Measurements from ENCODE around the gene MAGEB4.
"Not testable (repeated sequence)": the region's sequence is repeated elsewhere in the genome, so short reads cannot be mapped to it uniquely, and the experiment has no call there.

MAGEB4 gene, protein sequence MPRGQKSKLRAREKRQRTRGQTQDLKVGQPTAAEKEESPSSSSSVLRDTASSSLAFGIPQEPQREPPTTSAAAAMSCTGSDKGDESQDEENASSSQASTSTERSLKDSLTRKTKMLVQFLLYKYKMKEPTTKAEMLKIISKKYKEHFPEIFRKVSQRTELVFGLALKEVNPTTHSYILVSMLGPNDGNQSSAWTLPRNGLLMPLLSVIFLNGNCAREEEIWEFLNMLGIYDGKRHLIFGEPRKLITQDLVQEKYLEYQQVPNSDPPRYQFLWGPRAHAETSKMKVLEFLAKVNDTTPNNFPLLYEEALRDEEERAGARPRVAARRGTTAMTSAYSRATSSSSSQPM

DNA sequence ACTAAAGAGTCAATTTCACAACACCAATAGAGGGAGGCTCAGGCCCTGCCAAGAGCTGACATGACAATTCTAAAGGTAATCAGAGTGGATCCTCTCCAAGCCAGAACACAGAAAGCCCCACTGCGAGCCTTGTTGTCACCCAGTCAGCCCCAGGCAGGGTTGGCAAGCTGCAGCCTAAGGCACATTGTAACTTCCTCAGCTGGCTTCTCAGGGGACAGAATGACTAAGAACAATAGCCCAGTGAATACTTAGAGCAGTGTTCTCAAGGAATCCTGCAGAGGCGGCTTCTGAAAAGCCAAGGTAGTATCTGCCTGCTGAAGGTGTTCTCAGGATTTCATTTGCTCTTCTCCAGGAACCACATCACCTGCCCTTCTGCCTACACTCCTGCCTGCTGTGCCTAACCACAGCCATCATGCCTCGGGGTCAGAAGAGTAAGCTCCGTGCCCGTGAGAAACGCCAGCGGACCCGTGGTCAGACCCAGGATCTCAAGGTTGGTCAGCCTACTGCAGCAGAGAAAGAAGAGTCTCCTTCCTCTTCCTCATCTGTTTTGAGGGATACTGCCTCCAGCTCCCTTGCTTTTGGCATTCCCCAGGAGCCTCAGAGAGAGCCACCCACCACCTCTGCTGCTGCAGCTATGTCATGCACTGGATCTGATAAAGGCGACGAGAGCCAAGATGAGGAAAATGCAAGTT is at the start of gene MAGEB4:
Gene MAGEB4, plus strand, starts transcription at position 277 of the 692 bp plus-strand sequence. Its CDS starts 136 bp downstream, at position 413.
- no peak for DNase-seq

DNA sequence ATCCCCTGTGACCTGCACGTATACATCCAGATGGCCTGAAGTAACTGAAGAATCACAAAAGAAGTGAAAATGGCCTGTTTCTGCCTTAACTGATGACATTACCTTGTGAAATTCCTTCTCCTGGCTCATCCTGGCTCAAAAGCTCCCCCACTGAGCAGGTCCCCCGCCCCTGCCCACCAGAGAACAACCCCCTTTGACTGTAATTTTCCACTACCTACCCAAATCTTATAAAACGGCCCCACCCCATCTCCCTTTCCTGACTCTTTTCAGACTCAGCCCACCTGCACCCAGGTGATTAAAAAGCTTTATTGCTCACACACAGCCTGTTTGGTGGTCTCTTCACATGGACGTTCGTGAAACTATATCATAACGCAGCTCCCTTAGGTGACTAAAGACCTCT is 47.9 kb upstream of the MAGEB4 start:
- DNase-seq, result not testable (repeated sequence)

DNA sequence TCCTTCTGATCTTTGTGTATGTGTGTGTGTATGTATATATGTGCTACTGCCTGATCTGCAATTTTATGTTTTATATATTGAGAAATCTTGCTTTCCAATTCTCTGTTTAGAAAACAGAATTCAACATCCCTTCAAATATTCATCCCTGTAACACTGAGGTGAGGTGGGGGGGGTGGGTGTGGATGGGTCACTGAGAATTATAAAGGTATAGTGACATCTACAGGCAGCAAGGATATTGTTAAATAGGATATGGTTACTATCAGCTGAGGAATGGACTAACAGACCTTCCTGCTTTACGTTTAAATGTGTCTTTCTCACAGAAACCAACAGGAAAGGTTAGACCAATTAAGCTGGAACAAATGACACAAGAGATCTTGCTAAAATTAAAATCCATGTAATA is 45.5 kb upstream of the MAGEB4 start:
- DNase-seq, result no peak

DNA sequence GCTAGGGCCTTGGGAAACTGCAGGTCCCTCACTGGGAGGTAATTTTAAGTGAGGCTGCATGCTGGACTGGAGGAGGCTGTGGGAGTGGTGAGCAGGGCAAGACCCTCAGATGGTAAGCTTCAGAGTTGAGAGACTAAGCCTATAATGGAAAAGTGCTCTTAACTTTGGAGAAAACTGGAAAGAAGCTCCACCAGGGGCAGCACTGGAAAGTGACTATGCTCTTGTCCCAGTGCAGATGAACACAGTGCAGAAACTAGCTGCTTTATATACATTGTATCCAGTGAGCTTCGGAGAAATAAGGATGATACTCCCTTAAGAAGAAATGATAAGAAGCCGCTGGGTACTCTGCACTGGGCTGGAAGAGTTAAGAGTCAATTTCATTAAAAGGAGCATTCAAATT is 29.6 kb upstream of the MAGEB4 start:
- DNase-seq, result no peak

DNA sequence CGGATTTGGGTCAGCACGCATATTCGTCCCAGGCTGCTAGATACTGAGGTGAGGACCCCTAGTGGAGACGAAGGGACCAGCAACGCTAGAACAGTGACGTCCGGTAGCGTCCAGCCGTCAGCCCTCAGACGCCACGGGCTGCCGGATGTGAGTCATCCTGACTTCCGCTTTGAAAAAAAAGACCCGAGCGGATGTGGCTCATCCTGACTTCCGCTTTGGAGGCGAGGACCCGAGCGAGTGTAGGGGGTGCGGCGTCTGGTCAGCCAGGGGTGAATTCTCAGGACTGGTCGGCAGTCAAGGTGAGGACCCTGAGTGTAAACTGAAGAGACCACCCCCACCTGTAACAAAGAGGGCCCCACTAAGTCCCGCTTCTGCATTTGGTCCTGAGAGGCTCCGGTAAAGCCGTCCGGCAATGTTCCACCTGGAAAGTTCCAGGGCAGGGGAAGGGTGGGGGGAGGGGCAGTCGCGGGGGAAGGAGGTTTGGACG is 26.4 kb upstream of the MAGEB4 start, which contains the start of gene MAGEB2:
Gene MAGEB2, plus strand, starts transcription at position 207 of the 487 bp plus-strand sequence. CDS start 3,018 bp downstream, outside the sequence.
- no peak for DNase-seq

DNA sequence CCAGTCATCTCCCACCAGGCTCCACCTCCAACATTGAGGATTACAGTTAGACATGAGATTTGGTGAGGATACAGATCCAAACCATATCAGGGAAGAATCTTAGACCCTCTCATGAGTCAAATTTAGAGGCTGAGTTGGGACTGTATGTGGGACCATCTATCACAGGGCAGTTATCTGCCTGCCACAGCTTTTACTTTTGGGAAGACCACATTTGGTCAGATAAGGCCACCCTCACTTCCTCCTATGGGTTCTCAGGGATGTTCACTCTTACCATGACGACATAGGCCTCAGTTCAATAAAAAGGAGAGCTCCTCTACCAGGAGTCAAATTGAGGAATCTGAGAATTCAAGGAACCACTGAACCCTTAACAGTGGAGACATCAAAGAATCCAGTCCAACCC is 24.3 kb upstream of the MAGEB4 start:
- no peak for DNase-seq

DNA sequence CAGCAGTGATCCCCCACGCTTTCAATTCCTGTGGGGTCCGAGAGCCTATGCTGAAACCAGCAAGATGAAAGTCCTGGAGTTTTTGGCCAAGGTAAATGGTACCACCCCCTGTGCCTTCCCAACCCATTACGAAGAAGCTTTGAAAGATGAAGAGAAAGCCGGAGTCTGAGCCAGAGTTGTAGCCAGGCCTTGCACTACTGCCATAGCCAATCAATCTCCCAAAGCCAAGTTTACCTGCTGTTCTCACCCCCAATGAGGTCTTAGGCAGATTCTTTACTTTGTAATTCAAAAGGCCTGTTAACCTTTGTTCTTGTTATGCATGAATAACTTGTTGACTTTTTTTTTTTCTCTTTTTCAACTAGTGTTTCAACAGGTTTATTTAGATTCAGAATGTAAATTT is 22.4 kb upstream of the MAGEB4 start:
- no peak for DNase-seq

DNA sequence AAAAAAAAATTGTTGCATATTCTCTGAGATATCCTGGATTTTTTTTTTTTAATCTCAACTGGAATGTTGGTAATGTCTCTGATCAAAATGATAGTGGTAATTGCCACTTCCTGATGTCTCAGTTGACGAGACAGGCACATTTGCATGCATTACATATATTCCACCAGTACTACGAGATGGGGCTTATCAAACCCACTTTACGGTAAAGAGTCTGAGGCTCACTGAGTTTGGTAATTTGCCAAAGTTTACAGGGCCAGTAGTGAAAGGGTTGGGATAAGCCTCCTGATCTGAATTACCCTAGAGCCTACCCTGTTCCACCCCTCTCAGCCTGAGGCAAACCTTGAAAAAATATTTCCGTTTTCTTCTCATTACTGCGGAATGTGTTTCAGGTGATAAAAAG is 21.1 kb upstream of the MAGEB4 start:
- DNase-seq, result no peak

DNA sequence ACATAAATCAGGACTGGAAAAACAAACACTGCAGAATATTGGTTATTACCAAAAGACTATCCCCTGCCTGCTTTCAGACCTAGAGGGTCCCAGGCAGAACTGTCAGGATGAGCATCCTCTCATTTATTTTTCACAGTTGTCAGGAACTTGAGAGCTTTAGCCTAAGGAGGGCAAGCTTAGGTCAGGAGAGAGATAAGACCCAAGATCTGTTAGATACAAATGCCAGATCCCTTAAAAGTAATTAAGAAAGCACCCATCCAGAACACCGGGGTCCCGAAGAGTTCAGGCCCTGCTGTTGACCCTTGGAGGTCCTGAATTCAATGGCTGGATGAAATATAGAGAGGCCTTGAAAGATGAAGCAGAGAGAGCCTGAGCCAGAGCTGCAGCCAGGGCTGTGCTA is 17.3 kb upstream of the MAGEB4 start:
- no peak for DNase-seq

DNA sequence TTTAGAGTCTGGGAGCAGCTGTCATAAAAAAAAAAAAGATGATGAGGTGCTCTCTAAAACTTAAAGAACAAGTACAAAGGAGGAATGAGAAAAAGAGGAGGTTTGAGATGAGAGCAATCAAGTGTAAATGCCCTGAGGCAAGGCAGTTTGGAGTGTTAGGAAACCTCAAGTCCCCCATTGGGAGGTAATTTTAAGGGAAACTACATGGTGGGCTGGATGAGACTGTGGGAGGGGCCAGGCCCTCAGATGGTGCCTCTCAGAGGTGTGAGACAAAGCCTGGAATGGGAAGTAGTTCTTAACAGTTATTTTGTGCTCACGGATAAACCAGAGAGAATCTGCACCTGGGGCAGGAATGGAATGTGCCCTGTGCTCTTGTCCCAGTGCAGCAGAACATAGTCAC is 13.3 kb upstream of the MAGEB4 start:
- DNase-seq, result no peak

DNA sequence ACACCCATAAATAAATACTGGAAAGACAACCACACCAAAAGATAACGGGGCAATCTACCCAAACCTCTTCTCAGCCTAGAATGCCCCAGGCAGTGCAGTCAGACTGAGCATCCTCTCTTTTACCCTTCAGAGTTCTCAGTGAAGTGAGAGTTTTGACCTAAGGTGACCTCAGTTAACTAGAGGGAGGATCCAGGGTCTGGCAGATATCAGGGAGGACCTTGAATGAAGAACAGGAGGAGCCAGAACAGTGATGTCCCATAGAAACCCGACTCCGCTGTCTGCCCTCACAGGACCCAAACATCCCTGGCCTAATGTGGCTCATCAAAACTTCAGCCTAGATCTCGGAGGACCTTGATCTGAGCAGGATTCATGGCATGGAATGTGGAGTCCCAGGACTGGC is 11.4 kb upstream of the MAGEB4 start, which contains the start of gene MAGEB3:
Gene MAGEB3, plus strand, starts transcription at position 263 of the 400 bp plus-strand sequence. CDS start 5,268 bp downstream, outside the sequence.
- no peak for DNase-seq

DNA sequence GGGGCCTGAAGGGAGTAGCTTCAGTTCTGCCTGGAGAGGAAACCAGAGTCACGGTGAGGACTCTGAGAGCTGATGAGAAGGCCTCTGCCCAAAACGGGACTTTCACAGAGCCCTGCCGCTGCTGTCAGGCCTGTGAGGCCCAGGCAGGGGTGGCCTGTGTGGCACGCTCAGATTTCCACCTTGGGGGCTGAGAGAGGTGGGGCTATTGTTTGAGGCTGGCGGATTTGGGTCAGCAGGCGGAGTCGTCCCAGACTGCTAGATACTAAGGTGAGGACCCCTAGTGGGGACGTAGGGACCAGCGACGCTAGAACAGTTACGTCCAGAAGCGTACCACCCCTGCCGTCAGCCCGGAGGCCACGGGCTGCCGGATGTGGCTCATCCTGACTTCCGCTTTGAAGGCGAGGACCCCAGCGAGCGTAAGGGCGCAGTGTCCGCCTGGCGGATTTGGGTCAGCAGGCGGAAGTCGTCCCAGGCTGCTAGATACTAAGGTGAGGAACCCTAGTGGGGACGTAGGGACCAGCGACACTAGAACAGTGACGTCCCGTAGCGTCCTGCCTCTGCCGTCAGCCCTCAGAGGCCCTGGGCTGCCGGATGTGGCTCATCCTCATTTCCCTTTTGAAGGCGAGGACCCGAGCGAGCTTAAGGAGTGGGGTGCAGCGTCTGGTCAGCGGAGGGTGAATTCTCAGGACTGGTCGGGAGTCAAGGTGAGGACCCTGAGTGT is 5.1 kb downstream of the MAGEB4 start, which contains the start of gene MAGEB1:
Gene MAGEB1, plus strand, starts transcription at position 378 of the 721 bp plus-strand sequence. CDS start 3,348 bp downstream, outside the sequence.
- no peak for DNase-seq

DNA sequence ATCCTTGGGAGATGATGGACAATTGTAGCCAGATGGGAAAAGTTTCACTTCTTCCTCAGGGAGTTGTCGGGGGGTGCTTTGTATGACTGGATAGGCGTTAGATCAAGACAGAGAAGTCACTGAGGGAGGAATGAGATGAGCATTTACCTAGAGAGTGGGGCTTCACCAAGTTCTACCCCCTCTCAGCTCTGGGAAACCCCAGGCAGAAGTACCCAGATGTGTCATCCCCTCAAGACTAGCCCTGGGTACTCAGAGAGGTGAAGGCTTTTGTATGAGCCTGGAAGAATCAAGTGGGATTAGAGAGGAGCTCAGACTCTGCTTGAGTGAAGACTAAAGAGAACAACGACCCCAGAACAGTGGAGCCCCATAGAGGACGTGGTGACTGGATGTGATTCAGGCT is 7.1 kb downstream of the MAGEB4 start:
- DNase-seq, result no peak

DNA sequence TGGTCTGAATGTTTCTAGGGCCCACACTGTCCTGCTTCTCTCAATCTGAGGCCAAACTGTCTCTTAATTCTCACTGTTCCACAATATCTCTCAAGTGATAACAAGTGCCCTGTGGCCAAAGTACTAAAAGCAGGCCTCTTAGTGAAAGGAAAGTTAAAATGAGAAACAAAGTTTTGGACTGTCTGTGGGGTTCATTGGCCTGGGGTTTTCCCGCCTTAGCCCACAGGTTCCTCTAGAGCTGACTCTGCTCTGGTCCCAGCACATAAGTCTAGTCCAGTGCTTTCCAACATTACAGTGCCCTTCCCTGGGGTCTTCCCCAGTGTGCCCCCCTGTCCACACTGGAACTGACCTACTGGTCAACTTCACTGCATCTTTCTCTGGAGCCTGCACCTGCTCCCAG is 11.5 kb downstream of the MAGEB4 start:
- DNase-seq, result no peak

DNA sequence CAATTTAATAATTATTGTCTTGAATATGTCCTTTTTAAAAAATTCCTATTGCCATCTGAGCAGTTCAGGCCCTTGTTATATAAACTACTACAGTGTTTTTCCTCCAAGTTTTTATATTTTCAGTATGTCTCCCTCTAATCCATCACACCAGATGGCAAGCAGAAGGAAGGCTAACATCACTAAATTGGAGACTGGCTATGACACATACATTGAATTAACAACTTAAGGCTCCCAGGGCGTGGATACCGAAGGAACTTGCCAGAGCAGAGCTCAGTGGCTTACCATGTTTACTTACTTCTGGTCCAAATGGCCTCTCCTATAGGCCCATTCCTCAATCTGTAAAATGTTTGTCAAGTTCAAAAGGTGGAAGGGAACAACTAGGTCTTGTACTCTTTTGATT is 18.1 kb downstream of the MAGEB4 start:
- no peak for DNase-seq

DNA sequence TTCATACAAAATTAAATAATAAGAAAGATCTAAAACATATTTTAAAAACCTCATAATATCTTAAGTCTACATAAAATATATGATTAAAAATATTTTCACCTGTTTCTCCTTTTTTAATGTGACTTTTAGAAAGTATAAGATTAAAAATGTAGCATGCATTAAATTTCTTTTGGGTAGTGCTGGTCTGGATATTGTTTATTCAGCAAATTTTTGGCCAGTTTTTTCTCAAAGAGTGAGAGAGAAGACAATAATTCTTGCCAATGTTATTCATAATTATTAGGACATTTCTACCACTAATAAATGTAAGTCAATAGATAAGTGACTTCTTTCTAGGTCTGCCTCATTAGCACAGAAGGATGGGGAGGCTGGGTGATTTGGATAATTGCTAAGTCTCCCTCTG is 19.2 kb downstream of the MAGEB4 start:
- no peak for DNase-seq

DNA sequence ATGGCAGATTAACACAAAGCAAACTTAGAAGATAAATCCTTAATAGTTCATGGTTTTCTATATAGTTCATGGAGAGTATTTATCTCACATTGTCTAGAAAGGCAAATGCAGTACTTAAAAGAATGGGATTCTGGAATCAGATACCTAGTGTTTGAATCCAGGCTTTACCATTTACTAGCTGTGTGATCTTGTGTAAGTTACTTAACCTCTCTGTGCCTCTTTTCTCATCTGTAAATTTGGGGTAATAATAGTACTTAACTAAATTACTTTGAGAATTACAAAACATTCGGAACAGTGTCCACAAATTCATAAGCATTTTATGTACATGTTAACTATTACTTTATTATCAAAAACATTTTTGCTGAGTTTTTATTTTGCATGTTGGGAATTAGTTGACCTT is 21.0 kb downstream of the MAGEB4 start:
- DNase-seq, result no peak

DNA sequence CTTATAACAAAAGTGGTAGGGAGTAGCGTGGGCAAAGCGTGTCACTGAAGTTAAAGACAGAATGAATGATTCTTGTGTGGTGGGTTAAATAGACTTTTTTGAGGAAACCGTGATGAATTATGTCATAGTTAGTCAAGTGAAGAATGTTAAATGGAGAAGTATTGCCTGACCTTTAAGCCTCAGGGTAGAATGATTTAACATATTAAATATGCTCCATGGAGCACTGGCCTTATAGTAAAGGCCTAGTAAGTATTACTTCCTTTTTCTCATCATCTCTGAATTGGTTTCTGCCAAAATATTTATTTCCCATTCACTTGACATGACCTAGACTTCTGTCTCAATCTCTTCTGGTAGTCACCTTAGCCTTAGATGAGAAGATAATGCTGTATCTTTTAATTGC is 28.8 kb downstream of the MAGEB4 start:
- DNase-seq, result no peak

DNA sequence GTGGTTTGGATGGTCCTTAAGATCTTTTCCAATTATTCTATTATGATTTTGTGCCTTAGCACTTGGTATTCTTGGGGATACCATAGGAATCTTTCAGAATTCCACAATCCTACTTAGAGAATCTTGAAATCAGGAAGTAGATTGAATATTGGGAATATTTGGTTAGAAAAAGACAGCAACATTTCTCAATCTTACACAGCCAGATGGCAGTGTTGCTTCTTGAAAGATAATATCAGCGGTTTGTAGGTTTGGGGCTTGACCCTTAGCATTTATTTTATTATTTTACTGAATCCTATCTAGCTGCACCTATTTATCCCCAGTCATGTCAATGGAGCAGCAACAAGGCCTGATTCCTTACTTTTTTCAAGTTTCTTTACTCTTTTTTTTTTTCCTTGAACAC is 33.7 kb downstream of the MAGEB4 start:
- DNase-seq, result peak in 2 of 51 donors; percentile 0

DNA sequence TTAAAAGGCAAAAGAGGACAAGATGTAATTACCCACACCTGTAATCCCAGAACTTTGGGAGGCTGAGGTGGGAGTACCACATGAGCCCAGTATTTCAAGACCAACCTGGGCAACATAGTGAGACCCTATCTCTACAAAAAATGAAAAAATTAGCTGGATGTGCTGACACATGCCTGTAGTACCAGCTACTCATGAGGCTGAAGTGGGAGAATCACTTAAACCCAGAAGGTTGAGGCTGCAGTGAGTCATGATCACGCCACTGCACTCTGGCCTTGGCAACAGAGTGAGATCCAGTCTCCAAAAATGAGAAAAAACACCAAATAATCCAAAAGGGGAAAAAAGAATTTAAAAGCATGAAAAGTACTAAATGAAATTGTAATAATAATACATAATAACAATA is 36.6 kb downstream of the MAGEB4 start:
- no peak for DNase-seq

DNA sequence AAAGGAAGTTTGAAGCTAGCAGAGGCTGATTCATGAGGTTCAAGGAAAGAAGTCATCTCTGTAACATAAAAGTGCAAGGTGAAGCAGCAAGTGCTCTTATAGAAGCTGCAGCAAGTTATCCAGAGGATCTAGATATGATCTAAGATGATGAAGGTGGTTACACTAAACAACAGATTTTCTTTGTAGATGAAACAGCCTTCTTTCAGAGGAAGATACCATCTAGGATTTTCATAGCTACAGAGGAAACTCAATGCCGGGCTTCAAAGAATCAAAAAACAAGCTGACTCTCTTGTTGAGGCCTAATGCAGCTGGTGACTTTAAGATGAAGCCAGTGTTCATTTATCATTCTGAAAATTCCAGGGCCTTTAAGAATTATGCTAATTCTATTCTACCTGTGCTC is 38.6 kb downstream of the MAGEB4 start:
- DNase-seq, result no peak

DNA sequence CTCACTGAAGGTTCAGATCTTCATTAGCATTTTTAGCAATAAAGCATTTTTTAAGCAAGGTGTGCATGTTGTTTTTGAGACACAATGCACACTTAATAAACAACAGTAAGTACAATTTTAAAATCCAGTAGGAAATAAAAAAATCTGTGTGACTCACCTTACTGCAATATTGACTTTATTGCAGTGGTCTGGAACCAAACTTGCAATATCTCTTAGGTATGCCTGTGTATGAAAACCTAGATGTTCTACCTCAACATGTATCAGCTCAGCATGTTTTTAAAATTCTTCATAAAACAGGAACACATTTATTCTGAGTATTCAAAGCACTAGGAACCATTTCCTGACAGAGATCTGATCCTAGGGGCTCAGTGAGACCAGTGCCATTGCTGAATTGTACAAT is 40.7 kb downstream of the MAGEB4 start:
- DNase-seq, result no peak

Measured in hypothalamus (tissue), 51 donors.